Femur (tissue), 1 donor: ENCODE results near the gene DELE1.
A peak's percentile ranks its signal among the peaks of the same experiment; 100 is the strongest.

ENCODE experiments used
- DNase-seq: peaks from one replicate; pipeline ENCODE4 v3.0.0-alpha.2; 2017

DELE1 gene

GRCh38 chr5:141929398-141930058, 5.9 kb downstream of the DELE1 start:
- DNase-seq, result no peak

- DNase-seq, result no peak
Measured at GRCh38 chr5:141931694-141932093, 8.0 kb downstream of the DELE1 start.

- no peak for DNase-seq
Measured at GRCh38 chr5:141933151-141933550, 9.5 kb downstream of the DELE1 start.

GRCh38 chr5:141934099-141934844, 10.6 kb downstream of the DELE1 start:
- no peak for DNase-seq

GRCh38 chr5:141935538-141935937, 11.9 kb downstream of the DELE1 start:
- no peak for DNase-seq

- DNase-seq, result peak; percentile 62
Measured at GRCh38 chr5:141940695-141941271, 17.1 kb downstream of the DELE1 start.

- no peak for DNase-seq
Measured at GRCh38 chr5:141941307-141941706, 17.6 kb downstream of the DELE1 start.

- DNase-seq, result no peak
Measured at GRCh38 chr5:141941779-141942178, 18.1 kb downstream of the DELE1 start.

GRCh38 chr5:141942185-141942857, 18.6 kb downstream of the DELE1 start:
- DNase-seq, result no peak

- no peak for DNase-seq
Measured at GRCh38 chr5:141944076-141944475, 20.4 kb downstream of the DELE1 start.

- DNase-seq, result peak; percentile 42
Measured at GRCh38 chr5:141945511-141946051, 21.9 kb downstream of the DELE1 start.

GRCh38 chr5:141947316-141947715, 23.6 kb downstream of the DELE1 start:
- no peak for DNase-seq

- no peak for DNase-seq
Measured at GRCh38 chr5:141948812-141949211, 25.1 kb downstream of the DELE1 start.

GRCh38 chr5:141949511-141949910, 25.8 kb downstream of the DELE1 start:
- DNase-seq, result no peak

GRCh38 chr5:141950207-141951005, 26.7 kb downstream of the DELE1 start:
- DNase-seq, result no peak

GRCh38 chr5:141951332-141951781, 27.7 kb downstream of the DELE1 start:
- DNase-seq, result peak; percentile 48

- DNase-seq, result no peak
Measured at GRCh38 chr5:141952020-141952419, 28.3 kb downstream of the DELE1 start.

GRCh38 chr5:141954194-141954593, 30.5 kb downstream of the DELE1 start:
- DNase-seq, result no peak

GRCh38 chr5:141957367-141957996, 33.8 kb downstream of the DELE1 start:
- DNase-seq, result no peak

- DNase-seq, result peak; percentile 83
Measured at GRCh38 chr5:141958113-141958512, 34.4 kb downstream of the DELE1 start, which contains the start of gene PCDH12. Gene PCDH12, minus strand, starts transcription at chr5:141958202. Its CDS starts 351 bp downstream, at chr5:141957851.

- peak; percentile 44 for DNase-seq
Measured at GRCh38 chr5:141958546-141959172, 35.0 kb downstream of the DELE1 start.
